HG02798 (cell line): ENCODE results near the gene FBXO47.

Experiments used
- ATAC-seq: cut with Tn5 transposase; IDR thresholded peaks from one replicate; pipeline ENCODE4 v1.9.1; 2021; ENCODE audit warnings: mild to moderate bottlenecking; ENCODE audit not compliant: unreplicated experiment, poor library complexity

FBXO47 gene

GRCh38 chr17:38888842-38889241 lies 78.4 kb downstream of the FBXO47 start:
- ATAC-seq, result no peak

GRCh38 chr17:38886643-38887010 lies 80.6 kb downstream of the FBXO47 start:
- ATAC-seq, result no peak
